HT1080 (cell line): ENCODE data around the gene GTF3C1. TPM values are rescaled to one million over a fixed set of nuclear protein-coding genes. Genes with fewer than 3 reads are reported as not detected.
"Not testable (repeated sequence)": the region's sequence is repeated elsewhere in the genome, so short reads cannot be mapped to it uniquely, and the experiment has no call there.

Source experiments
- DNase-seq: peaks from one replicate; pipeline ENCODE4 v3.0.0-alpha.2; 2015; ENCODE audit warnings: low read depth
- polyA plus RNA-seq, 2 experiments: library from polyadenylated mRNA; depleted of rRNA; stranded (reverse); fragments of >200 nt; gene quantifications; 2 replicates each; pipeline ENCODE4 v1.2.3, GENCODE V29; 2015
- total RNA-seq: library from RNA; depleted of rRNA; stranded (reverse); fragments of >200 nt; shearing (Covaris generic); gene quantifications from 2 replicates; pipeline ENCODE4 v1.2.3, GENCODE V29; 2014; rRNA removed

Gene GTF3C1, protein sequence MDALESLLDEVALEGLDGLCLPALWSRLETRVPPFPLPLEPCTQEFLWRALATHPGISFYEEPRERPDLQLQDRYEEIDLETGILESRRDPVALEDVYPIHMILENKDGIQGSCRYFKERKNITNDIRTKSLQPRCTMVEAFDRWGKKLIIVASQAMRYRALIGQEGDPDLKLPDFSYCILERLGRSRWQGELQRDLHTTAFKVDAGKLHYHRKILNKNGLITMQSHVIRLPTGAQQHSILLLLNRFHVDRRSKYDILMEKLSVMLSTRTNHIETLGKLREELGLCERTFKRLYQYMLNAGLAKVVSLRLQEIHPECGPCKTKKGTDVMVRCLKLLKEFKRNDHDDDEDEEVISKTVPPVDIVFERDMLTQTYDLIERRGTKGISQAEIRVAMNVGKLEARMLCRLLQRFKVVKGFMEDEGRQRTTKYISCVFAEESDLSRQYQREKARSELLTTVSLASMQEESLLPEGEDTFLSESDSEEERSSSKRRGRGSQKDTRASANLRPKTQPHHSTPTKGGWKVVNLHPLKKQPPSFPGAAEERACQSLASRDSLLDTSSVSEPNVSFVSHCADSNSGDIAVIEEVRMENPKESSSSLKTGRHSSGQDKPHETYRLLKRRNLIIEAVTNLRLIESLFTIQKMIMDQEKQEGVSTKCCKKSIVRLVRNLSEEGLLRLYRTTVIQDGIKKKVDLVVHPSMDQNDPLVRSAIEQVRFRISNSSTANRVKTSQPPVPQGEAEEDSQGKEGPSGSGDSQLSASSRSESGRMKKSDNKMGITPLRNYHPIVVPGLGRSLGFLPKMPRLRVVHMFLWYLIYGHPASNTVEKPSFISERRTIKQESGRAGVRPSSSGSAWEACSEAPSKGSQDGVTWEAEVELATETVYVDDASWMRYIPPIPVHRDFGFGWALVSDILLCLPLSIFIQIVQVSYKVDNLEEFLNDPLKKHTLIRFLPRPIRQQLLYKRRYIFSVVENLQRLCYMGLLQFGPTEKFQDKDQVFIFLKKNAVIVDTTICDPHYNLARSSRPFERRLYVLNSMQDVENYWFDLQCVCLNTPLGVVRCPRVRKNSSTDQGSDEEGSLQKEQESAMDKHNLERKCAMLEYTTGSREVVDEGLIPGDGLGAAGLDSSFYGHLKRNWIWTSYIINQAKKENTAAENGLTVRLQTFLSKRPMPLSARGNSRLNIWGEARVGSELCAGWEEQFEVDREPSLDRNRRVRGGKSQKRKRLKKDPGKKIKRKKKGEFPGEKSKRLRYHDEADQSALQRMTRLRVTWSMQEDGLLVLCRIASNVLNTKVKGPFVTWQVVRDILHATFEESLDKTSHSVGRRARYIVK (N-terminal part only)
- total RNA-seq = 55.7 and 65.0 TPM in 2 replicates
- 30.3 and 34.5 TPM in 2 replicates for polyA plus RNA-seq (2015; cell fraction: cytosol; rRNA removed)
- polyA plus RNA-seq (2015; cell fraction: nucleus; rRNA removed) = 141 and 142 TPM in 2 replicates

DNA sequence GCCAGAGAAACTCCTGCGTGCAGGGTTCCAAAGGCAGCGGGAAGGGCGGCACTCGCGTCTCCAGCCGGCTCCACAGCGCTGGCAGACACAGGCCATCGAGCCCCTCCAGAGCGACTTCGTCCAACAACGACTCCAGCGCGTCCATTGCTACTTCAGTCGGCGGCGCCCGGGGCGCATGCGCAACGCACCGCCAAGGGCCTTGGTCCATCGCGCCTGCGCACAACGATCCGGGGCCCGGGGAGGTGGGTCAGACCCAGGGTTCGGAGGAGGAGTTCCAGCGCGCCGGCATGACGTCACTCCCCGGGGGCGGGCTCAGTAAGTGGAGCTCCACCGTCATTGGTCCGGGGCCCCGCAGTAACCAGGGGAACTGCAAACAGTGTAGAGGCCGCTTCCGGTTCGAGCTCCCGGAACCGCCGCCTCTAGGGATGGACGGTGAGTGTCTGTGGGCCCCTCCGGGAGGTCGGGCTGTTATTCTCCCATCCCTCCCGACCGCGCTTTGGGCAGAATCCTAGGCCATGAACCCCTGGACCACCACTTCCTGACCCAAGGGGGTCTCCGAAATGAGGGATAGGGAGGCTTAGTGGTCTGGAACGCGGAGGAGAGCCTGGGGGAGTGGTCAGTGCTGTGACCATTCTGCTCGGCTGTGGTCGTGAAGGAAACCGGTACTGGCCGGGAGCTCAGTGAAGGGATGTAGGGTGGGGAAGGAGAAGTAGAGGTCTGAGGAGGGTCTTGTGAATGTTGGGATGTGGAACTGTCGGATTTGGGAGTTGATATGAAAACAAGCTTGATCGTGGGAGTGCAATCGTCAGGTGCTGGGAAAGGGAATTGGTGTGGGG, at the start of gene GTF3C1, which contains the start of gene KATNIP:
TSS of gene GTF3C1 (minus strand) at position 168 of the 836 bp plus-strand sequence. CDS start at position 145, 23 bp downstream.
TSS of gene KATNIP (plus strand) at position 399 of the 836 bp plus-strand sequence. CDS start at position 426, 27 bp downstream.
- DNase-seq = peak; percentile 97

DNA sequence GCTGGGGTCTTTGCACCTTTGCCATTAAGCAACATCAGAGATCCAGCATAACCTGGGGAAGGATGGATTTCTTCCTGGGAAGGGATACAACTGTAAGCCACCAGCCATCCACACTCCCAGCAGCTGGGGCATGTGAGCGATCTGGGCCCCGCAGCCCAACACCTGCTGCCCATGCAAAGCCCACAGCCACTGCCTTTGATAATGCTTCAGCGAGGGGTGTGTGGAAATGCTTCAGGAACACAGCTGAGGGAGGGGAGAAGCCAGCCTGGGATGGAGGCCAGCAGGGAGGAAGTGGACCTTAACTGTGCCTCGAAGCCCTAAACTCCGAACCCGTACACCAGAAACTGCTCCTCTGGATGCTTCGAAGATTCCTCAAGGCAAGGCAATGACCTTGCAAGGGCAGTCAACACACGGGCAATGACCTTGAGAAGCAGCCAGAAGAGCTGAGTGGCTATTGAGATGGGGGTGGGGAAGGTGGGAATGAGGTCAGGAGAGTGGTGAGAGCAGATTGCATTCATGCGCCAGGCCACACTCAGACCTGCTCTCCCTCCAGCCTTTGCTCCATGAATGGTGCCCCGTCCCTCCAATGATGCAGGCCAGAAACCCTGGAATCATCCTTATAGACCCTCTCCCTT, 49.3 kb upstream of the GTF3C1 start:
- DNase-seq = no peak

DNA sequence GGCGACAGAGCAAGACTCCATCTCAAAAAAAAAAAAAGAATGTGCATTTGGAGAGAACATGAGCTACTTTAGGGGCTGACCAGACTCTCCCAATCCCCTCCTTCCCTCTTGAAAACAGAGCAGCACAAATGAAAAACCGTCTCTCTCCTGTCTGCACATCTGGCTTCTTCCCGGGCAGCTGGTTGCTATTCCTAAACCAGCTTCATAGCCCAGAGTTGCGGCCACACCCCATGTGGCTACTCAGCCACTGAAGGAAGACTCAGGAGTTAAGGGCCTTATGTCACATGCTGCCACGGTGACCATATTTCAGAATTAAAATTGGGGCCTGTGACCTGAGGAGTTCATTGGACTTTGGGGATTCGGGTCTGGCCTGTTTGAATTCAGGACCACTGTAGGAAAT, 48.5 kb upstream of the GTF3C1 start:
- DNase-seq = no peak

DNA sequence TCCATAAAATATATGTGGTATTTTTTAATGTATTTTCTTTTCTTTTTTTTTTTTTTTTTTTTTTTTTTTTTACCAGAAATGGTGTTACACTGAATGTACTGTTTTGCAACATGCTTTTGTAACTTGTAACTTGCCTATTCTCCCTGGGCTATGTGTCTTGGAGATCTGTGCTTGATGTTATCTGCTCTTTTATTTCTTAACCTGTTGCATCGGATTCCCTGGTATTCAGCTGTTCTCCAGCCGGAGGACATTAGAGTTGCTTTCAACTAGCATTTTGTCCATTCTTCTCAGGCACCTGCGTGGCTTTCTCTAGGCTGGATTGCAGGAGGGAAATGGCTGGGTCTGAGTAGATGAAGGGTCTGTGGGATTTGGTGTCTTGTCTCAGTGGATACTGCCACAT, 47.6 kb upstream of the GTF3C1 start:
- no peak for DNase-seq

DNA sequence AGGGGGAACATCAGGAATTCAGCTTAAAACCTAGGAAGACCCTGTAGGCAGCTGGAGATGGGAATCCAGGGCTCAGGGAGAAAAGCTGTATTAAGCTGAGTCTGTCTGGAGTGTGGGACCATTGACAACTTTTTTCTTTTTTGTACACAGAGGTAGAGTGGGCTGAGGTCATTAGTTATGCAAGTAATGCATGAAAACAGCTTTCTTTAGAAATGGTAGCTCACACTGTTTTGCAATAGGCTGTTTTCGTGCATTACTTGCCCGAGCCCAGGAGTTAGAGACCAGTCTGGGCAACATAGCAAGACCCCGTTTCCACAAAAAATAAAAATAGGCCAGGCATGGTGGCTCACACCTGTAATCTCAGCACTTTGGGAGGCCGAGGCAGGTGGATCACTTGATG, 46.7 kb upstream of the GTF3C1 start:
- no peak for DNase-seq

DNA sequence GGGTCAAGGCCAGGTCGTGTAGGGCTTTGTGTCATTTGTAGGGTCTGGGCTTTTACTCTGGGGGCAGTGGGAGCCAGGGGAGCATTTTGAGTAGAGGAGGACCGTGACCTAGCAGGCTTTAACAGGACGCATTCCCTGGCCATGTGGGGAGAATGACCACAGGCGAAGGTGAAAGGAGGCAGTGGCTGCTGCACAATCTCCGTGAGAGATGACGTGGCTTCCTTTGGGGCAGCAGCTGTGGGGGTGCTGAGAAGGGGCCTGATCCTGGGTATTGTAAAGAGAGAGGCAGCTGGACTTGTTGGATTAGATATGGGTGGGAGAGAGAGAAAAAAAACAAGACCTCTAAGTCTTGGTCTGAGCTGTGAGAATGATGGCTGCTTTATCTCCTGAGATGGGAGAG, 46.3 kb upstream of the GTF3C1 start:
- DNase-seq = peak; percentile 22

DNA sequence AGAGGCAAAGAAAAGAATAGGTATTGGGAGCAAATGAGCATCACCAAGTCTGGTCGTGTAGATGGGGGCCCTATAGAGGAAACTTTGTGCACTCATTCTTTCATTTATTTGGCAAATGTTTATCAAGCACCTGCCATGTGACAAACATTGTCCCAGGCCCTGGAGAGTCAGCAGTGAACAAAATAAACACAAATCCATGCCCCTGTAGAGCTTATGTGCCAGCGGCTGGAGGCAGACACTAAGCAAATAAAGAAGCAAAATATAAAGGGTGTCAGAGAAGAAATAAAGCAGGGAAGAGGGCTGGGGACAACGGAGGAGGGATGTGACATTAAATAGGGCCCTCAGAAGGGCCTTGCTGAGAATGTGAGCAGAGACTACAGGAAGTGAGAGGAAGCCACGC, 45.8 kb upstream of the GTF3C1 start:
- no peak for DNase-seq

DNA sequence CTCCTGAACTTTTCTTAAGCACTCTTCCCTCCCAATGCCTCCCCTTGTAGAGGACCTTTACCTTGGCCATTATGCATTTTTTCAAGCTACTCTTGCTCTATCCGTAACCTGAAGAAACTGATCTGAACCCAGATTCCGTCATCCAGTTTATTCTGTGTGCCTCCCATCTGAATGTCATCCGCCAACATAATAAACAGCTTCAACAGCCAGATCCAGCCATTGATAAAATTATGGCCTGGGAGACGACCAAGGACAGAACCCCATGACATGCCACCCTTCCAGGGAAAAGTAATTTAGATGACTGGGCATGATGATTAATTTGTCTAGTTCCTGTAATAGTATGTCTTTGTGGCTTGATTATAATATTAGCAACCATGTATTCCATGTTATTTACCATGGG, 42.1 kb upstream of the GTF3C1 start:
- no peak for DNase-seq

DNA sequence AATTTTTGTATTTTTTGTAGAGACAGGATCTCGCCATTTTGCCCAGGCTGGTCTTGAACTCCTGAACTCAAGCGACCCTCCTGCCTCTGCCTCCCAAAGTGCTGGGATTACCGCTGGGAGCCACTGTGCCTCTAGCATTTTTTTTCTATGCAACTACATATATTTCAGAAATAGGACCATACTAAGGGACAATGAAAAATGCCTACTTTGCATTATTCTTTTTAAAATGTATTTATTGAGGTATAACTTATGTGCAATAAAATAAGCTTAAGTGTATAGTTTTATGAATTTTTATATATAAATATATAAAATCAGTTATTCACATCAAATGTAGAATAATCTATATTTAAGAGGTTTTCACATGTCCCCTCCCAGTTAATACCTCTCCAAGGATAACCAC, 38.3 kb upstream of the GTF3C1 start:
- DNase-seq = no peak

DNA sequence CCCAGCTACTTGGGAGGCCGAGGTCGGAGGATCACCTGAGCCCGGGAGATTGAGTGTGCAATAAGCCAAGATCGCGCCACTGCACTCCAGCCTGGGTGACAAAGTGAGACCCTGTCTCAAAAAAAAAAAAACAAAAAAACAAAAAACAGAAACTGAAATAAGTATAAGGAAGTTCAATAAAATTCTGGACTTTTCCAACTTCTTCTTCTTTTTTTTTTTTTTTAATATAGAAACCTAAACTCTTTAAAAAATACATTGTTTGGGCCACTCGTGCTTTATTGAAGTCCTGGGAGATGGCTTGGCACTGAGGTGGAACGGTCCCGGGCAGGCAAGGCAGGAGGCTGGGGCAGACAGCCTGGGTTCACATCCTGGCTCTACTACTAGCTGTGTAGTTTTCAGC, 37.0 kb upstream of the GTF3C1 start:
- DNase-seq = no peak

DNA sequence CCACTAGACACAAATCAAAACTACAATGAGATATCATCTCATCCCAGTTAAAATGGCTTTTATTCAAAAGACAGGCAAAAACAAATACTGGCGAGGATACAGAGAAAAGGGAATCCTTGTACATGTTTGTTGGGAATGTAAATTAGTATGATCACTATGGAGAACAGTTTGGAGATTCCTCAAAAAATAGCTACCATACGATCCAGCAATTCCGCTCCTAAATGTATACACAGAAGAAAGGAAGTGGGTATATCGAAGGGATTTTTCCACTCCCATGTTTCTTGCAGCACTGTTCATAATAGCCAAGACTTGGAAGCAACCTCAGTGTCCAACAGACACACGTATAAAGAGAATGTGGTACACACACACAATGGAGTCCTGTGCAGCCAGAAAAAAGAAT, 35.5 kb upstream of the GTF3C1 start:
- DNase-seq = no peak

DNA sequence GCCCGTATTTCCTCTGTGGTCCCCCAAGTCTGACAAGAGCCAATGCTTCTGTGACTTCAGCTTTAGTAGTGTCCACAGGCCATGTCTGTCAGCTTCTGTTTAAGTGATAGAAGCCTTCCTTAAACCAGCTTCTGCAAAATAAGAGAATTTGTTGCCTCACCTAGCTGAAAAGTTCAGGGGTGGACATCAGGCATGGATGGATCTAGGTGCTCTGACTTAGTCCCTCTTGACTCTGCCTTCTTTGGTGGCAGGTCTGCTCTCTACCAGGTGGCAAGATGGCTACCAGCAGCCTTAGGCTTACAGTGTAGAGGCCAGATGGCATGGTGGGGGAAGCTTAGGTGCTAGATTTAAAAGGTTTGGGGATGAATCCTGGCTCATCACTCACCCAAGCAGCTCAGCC, 33.9 kb upstream of the GTF3C1 start:
- DNase-seq = no peak

DNA sequence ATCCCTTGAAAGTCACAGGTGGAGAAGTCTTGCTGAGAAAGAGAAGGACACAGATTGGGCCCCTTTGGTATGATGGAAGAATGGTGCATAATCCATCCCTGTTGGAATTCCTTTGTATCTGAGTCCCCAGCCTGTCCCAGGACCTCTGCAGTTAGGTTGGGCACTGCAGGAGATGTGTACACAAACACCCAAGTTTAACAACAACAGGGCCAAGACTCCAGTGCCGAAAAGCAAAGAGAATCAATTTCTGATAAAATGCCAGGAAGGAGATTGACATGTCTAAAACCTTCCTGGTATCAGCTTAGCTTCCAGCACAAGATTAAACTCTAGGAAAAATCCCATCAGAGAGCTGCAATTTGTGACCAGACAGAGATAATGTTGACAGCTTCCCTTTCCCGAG, 33.2 kb upstream of the GTF3C1 start:
- no peak for DNase-seq

DNA sequence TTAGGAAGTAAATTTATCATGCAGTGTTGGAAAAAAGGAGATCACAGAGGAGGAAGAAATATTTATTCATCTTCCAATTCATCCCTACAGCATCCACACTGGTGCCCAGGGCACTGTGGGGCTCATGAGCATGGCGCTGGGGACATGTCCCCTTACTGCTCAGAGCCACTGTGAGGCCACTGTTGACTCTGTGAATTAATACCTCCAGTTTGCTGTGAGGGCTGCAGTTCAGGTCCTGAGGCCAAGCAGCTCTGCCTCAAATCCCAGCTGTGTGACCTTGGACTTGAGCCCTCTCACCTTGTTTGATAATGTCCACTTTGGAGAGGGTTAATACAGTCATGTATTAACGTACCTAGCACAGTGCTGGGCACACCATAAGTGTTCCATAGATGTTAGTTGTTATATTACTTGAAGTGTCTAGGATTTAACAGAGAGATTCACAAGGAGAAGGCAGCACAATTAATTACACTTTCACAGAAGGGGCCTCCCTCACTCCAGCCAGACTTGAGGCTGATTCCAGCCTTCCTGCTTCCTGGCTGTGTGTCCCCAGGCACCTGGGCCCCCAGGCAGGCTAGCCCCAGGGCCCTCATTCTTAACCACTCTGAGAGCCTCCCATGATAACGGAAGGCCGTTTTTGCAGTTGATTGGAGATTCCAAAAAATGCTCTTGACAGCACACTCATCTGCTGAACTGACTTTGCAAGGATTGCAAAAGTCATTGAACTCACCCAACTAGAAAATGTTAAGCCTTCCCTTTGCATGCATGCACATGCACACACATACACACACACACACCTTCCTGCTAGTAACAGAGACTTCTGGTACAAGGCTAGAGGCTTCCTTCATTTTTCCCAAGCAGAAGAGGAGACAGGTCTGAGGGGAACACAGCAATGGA, 29.6 kb upstream of the GTF3C1 start:
- DNase-seq = no peak

DNA sequence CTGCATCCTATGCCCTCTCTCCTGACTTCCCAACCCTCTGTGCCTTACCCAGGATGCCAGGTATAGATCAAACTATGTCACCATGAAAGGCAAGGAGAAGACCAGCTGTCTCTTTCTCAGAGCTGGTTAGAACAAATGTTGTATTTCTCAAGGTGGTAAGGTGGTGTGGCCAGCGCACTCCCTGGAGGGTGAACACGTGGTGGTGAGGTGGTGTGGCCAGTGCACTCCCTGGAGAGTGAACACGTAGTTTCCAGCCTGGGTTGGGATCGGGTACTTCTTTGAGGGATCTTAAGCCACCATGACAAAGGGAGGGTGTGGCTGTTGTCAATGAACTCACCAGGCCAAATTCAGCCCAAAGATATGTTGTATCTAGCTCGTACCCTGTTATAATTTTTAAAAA, 27.0 kb upstream of the GTF3C1 start:
- DNase-seq = no peak

DNA sequence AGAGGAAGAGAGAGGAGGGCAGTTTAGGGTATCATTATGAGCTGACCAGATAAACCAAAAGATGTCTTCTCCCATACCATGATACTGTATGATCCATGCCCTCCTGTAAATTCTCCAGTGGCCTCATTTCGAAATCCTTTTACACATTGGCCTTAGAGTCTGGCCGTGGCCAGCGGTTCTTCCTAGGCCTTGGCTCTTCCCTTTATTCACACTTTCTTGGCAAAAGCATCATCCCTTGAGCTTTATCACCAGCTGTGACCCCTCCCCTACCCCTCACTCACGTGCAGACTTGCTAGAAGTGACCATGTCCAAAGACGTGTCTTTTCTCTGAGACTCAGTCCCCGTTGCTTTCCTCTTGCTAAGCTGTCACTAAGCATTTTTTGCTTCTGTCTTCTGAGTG, 23.0 kb upstream of the GTF3C1 start:
- no peak for DNase-seq

DNA sequence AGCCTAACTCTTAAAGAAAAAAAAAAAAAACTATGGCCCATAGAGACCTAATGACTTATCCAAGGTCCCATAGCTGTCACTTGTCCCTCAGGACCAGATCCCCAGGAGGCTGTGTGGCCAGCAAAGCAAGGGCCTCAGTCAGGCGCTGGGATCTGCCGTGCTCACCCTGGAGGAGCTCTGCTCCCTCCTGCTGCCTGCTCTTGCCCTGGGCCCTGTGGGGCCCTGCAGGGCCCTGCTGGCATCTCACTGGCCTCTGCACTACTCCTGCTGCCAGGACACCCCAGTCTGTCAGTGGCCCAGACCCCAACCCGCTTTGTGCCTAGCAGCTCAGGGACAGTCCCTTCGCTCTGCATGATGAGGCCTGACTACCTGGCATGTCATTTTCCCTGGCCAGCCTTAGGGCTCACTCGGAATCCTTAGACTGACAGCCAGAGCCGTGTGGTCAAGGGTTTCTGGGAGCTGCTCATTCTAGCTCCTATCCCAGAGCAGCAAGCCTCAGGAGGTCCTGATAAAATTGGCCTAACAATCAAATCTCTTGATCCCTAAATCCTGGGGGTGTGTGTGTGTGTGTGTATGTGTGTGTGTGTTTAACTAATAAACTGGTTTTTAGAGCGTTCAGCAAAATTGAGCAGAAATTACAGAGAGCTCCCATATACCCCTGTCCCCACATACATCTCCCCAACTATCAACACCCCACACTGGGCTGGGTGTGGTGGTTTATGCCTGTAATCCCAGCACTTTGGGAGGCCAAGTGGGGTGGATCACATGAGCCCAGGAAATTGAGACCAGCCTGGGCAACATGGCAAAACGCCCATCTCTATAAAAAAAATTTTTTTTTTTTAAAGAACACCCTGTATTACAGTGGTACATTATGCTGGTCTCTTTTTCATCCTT, 22.0 kb upstream of the GTF3C1 start:
- no peak for DNase-seq

DNA sequence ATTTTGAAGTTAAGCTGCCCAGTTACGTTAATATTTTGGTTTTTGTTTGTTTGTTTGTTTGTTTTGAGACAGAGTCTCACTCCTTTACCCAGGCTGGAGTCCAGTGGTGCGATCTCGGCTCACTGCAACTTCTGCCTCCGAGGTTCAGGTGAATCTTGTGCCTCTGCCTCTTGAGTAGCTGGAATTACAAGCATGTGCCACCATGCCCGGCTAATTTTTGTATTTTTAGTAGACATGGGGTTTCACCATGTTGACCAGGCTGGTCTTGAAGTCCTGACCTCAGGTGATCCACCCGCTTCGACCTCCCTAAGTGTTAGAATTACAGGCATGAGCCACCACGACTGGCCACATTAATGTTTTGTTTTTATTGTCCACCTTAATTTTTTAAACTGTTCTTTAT, 21.3 kb upstream of the GTF3C1 start:
- DNase-seq = not testable (repeated sequence)
